NK-92 (cell line): ENCODE results near the gene TECR.
"Not testable (repeated sequence)": the region's sequence is repeated elsewhere in the genome, so short reads cannot be mapped to it uniquely, and the experiment has no call there.

Source experiments
- DNase-seq: peaks from one replicate; lab custom pipeline; 2025; ENCODE audit not compliant: unreplicated experiment; lab: John Stamatoyannopoulos, UW

The TECR gene

GRCh38 chr19:14529254-14530004, at the start of gene TECR:
TECR (plus strand) TSS chr19:14529594; CDS start chr19:14529697, 103 bp downstream.
- DNase-seq: peak; percentile 98

- no peak for DNase-seq
Observed at GRCh38 chr19:14479975-14480699, 49.3 kb upstream of the TECR start.

- no peak for DNase-seq
Observed at GRCh38 chr19:14480700-14481079, 48.7 kb upstream of the TECR start.

DNA sequence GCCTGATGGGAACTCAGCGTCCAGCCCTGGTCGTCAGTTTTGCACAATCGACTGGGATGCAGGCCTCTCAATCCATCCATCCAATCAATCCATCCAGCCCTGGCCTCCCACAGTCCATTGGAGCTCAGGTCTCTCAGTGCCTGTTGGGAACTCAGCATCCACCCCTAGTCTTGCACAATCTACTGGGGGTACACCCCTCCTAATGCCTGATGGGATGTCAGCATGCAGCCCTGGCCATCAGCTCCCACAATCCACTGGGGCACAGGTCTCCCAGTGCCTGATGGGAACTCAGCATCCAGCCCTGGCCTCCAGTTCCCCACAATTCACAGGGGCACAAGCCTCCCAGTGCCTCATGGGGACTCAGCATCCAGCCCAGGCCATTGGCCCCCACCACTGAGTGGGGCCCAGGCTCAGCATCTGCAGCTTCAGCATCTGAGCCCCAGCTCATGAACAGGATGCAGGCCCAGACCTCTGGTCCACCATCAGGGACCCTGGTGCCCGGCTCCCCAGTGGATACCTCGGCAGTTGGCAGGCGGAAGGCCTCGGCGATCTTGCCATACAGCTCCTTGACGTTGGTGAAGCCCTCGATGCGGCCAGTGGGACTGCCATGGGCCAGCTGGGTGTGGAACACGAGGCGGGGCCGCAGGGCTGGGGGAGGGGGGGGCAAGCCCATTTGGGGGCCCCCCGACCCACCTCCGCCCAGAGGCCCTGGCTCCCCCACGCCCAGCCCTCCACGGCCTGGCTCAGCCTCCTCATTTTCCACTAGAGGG, 47.0 kb upstream of the TECR start:
- DNase-seq: no peak

DNA sequence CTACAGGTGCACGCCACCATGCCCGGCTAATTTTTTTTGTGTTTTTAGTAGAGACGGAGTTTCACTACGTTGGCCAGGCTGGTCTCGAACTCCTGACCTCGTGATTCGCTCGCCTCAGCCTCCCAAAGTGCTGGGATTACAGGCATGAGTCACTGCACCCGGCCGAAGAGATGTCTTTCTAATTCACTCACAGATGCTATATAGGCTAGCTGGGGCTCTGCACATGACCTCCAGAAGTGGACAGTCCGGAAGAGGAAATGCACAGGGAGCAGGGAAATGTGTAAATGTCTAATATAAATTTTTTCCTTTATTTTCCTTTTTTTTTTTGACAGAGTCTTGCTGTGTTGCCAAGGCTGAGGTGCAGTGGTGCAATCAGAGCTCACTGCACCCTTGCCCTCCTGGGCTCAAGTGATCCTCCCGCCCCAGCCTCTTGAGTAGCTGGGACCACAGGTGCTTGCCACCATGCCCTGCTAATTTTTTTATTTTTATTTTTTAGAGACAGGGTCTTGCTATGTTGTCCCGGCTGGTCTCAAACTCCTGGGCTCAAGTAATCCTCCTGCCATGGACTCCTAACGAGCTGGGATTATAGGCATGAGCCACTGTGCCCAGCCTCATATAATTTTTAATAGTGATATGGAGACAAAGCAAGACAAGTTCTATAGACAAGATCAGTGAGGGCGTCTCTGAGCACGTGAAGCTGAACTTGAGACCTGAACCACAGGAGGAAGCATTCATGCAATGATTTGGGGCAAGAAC, 41.8 kb upstream of the TECR start:
- no peak for DNase-seq

GRCh38 chr19:14492756-14493337, 36.5 kb upstream of the TECR start:
- DNase-seq: no peak

GRCh38 chr19:14494411-14494810, 35.0 kb upstream of the TECR start:
- DNase-seq: no peak

DNA sequence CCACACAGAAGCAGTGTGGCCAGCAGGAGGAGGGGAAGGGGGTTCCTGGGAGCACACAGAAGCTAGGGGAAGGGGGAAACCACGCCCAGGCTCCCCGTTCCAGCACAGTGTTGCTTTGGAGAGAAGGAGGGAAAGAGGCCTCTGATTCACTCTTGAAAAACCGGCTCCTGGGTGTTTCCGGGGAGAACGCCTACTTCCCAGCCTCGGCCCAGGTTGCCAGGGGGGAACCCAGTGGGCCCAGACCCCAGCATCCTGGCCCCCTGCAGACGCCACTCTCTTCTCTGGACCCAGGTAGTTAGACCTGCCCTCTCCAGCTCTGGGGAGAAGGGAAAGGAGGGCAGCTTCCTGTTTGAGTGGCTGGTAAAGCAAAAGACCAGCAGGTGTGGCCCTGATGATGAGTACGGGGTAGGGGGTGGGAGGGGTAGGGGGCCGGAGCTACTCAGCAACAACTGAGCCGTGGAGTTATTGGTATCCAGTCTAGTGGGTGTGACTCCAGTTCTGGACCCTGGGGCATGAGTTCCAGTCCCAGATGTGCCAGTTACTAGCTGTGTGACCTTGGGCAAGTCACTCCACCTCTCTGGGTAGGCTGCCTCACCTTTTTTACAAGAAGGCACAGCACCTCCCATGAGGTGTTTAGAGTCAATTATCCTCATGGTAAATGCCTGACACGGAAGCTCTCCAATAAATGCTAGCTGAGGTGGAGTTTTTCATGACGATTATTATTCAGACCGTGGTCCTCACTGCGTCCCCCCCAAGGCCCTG, 34.3 kb upstream of the TECR start:
- no peak for DNase-seq

- no peak for DNase-seq
Observed at GRCh38 chr19:14495672-14496028, 33.7 kb upstream of the TECR start.

GRCh38 chr19:14496029-14496833, 33.2 kb upstream of the TECR start, which contains the start of gene GIPC1:
GIPC1 (minus strand) TSS chr19:14496127; CDS start chr19:14482976, 13,151 bp downstream.
- DNase-seq: no peak

DNA sequence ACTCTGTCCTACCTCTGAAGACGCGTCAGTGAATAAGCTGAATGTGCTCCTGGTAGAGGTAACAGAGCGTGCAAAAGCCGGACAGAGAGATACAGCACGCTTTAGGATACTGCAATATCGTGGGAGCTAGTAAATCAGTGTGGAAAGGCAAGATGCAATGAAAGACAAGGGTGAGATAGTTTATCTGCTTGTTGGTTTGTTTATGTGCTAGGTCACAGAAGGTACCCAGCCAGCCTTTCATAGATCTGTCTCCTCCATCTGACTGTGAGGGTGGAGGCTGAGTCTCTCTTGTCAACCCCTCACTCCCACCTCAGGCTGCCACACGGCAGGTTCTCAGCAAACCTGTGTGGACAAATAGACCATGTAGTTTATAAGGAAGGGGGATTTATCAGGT, 32.6 kb upstream of the TECR start:
- DNase-seq: no peak

- DNase-seq: no peak
Observed at GRCh38 chr19:14497228-14497921, 32.0 kb upstream of the TECR start.

DNA sequence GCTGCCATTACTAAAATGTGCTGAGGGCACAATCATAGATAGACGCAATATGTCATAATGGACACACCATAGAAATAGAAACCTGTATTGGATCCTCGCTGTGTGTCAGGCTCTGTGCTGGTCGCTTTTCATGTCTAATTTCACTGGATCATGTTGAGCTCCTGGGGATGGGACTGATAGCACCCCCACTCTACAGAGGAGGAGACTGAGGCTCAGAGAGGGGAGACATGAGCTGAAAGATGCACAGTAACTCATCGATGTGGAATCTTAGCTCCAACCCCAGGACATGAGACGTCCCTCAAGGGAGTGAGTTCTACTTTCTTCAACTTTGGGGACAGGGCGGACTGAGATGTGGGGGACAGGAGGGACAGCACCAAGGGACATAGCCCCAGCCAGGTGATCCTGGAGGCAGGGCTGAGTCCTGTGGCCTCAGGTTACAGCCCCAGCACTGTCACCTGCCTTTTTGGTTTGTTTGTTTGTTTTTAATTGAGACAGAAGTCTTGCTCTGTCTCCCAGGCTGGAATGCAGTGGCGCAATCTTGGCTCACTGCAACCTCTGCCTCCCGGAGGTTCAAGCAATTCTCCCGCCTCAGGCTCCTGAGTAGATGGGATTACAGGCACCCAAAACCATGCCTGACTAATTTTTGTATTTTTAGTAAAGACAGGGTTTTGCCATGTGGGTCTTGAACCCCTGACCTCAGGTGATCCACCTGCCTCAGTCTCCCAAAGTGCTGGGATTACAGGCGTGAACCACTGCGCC, 26.9 kb upstream of the TECR start:
- DNase-seq: no peak

GRCh38 chr19:14503285-14503684, 26.1 kb upstream of the TECR start:
- no peak for DNase-seq

GRCh38 chr19:14504575-14504974, 24.8 kb upstream of the TECR start:
- DNase-seq: not testable (repeated sequence)

DNA sequence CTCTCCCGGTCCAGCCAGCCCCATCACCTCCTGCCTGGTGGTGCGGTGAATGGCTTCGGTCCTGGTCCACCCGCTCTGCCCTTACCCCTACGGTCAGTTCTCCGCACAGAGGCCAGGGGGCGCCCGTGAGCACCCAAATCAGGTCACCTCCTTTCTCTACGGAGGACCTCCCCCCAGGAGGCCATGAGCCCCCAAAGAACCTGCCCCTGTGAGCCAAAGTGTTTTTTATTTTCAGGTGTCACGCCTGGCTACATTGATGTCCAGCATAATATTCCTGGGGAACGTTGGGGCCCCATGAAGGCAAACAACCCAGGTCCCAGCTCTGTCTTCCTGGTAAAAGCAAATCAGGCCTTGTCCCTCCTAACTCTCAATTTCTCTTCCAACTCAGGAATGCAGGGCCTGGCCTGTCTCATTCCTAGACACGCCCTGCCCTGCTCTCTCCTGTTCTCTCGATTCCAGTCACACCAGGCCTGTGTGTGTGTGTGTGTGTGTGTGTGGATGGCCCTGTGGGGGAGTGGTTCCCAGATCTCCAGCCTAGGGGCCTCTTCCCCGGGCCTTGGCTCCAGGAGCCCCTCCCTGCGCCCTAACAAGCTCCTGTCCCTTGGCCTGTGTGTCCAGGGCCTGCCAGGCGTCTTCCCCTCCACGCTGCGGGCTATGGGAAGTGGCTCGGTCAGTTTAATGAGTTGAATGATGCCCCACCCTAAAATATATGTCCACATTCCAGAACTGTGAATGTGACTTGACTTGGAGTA, 23.7 kb upstream of the TECR start:
- DNase-seq: no peak
